Astrocyte (in vitro differentiated cells and primary cell): Measurements from ENCODE around the gene UGT1A1. TPM values are rescaled to one million over a fixed set of nuclear protein-coding genes. Genes with fewer than 3 reads are reported as not detected.

Experiments
- DNase-seq: peaks from one replicate; pipeline ENCODE4 v3.0.0-alpha.2; 2010; ENCODE audit warnings: low read depth
- FAIRE-seq: peaks from 2 replicates; lab custom pipeline; 2011; peaks lifted over from hg19 to GRCh38; lab: Jason Lieb, UNC
- H2AFZ ChIP-seq: 2 replicates; pipeline ENCODE4 v1.6.0; 2012; ENCODE audit warnings: low read depth, low read length, inconsistent platforms
- H3K27ac ChIP-seq: 2 replicates; pipeline ENCODE4 v1.5.1; 2011; ENCODE audit warnings: low read depth, low read length, inconsistent platforms
- H3K27me3 ChIP-seq: 2 replicates; pipeline ENCODE4 v1.6.0; 2011; ENCODE audit warnings: low read length, inconsistent platforms; ENCODE audit not compliant: insufficient read depth
- H3K36me3 ChIP-seq: 2 replicates; pipeline ENCODE4 v1.5.1; 2011; ENCODE audit warnings: low read length, inconsistent platforms; ENCODE audit not compliant: insufficient read depth
- H3K4me1 ChIP-seq: 2 replicates; pipeline ENCODE4 v1.5.1; 2011; ENCODE audit warnings: low read length, inconsistent platforms; ENCODE audit not compliant: insufficient read depth
- H3K4me2 ChIP-seq: 2 replicates; pipeline ENCODE4 v1.6.0; 2012; ENCODE audit warnings: low read length, inconsistent platforms
- H3K4me3 ChIP-seq: 2 replicates; pipeline ENCODE4 v1.5.1; 2011; ENCODE audit warnings: low read depth, mild to moderate bottlenecking, low read length, inconsistent platforms; ENCODE audit not compliant: insufficient read depth
- H3K79me2 ChIP-seq: 2 replicates; pipeline ENCODE4 v1.6.0; 2012; ENCODE audit warnings: mild to moderate bottlenecking, low read length, inconsistent platforms; ENCODE audit not compliant: insufficient read depth
- H3K9ac ChIP-seq: 2 replicates; pipeline ENCODE4 v1.6.0; 2012; ENCODE audit warnings: mild to moderate bottlenecking, low read length, inconsistent platforms
- H3K9me3 ChIP-seq: 2 replicates; pipeline ENCODE4 v1.5.1; 2012; ENCODE audit warnings: low read depth, mild to moderate bottlenecking, low read length, inconsistent platforms; ENCODE audit not compliant: insufficient read depth
- H4K20me1 ChIP-seq: 2 replicates; pipeline ENCODE4 v1.6.0; 2012; ENCODE audit warnings: low read length, inconsistent platforms; ENCODE audit not compliant: insufficient read depth
- H3K27ac Mint-ChIP-seq: one replicate; pipeline ENCODE4 v1.8.0; 2021; ENCODE audit warnings: mild to moderate bottlenecking, mixed read lengths; ENCODE audit not compliant: unreplicated experiment
- H3K27me3 Mint-ChIP-seq: one replicate; pipeline ENCODE4 v1.8.0; 2021; ENCODE audit warnings: low read depth, mixed read lengths; ENCODE audit not compliant: unreplicated experiment
- H3K36me3 Mint-ChIP-seq: one replicate; pipeline ENCODE4 v1.8.0; 2021; ENCODE audit warnings: low read depth, mixed read lengths; ENCODE audit not compliant: unreplicated experiment
- H3K4me1 Mint-ChIP-seq: one replicate; pipeline ENCODE4 v1.8.0; 2021; ENCODE audit warnings: low read depth, mixed read lengths; ENCODE audit not compliant: unreplicated experiment
- H3K4me3 Mint-ChIP-seq: one replicate; pipeline ENCODE4 v1.8.0; 2021; ENCODE audit warnings: mild to moderate bottlenecking, moderate library complexity, mixed read lengths; ENCODE audit not compliant: unreplicated experiment
- H3K9me3 Mint-ChIP-seq: one replicate; pipeline ENCODE4 v1.8.0; 2021; ENCODE audit warnings: mild to moderate bottlenecking, mixed read lengths; ENCODE audit not compliant: unreplicated experiment
- CTCF ChIP-seq: IDR thresholded peaks from 2 replicates; pipeline ENCODE4 v1.5.1; 2011; ENCODE audit warnings: low read depth, mild to moderate bottlenecking, inconsistent platforms, low read length, moderate library complexity; ENCODE audit not compliant: insufficient read depth
- EZH2 ChIP-seq: IDR thresholded peaks from 2 replicates; pipeline ENCODE4 v1.6.1; 2012; ENCODE audit warnings: mild to moderate bottlenecking, low read length, inconsistent platforms; ENCODE audit not compliant: insufficient read depth
- total RNA-seq: library from RNA; stranded (reverse); gene quantifications from 2 replicates; pipeline ENCODE4 v1.2.1, GENCODE V29; 2021

The UGT1A1 gene
- total RNA-seq, 1 donor from 2014 or later: not detected

GRCh38 chr2:233811087-233811486, 51.0 kb downstream of the UGT1A1 start:
- no peak overlapping the region for H3K4me3 Mint-ChIP-seq
- no peak overlapping the region for H3K4me3 ChIP-seq
- H3K4me1 Mint-ChIP-seq: no peaks in the 10 kb centered on the region
- no peaks in the 10 kb centered on the region for H3K9me3 Mint-ChIP-seq
- H3K27me3 Mint-ChIP-seq: peaks cover 28% of the 10 kb centered on the region
- H3K27ac ChIP-seq: no peak overlapping the region
- no peak overlapping the region for H3K4me2 ChIP-seq
- TF ChIP-seq EZH2: no peak
- TF ChIP-seq CTCF: no peak
- DNase-seq (no peak), FAIRE-seq (no peak)
- no peak overlapping the region for H2AFZ ChIP-seq
- H3K79me2 ChIP-seq: no peaks in the 10 kb centered on the region
- no peaks in the 10 kb centered on the region for H3K36me3 ChIP-seq
- H4K20me1 ChIP-seq: no peaks in the 10 kb centered on the region
- H3K27me3 ChIP-seq: peaks cover 4% of the 10 kb centered on the region
- no peak overlapping the region for H3K9ac ChIP-seq
- H3K4me1 ChIP-seq: no peaks in the 10 kb centered on the region
- H3K27ac Mint-ChIP-seq: no peak overlapping the region
- no peaks in the 10 kb centered on the region for H3K36me3 Mint-ChIP-seq
- H3K9me3 ChIP-seq: no peaks in the 10 kb centered on the region

- DNase-seq: no peak
- Histone ChIP-seq H3K27ac (no peak overlapping the region), H3K4me3 (no peak overlapping the region), H4K20me1 (no peaks in the 10 kb centered on the region), H3K27me3 (peaks cover 4% of the 10 kb centered on the region), H3K79me2 (no peaks in the 10 kb centered on the region), H3K9ac (no peak overlapping the region), H3K4me2 (no peak overlapping the region), H3K9me3 (no peaks in the 10 kb centered on the region), H3K4me1 (no peaks in the 10 kb centered on the region), H3K36me3 (no peaks in the 10 kb centered on the region), H2AFZ (no peak overlapping the region)
- Mint-ChIP-seq H3K27me3 (peaks cover 28% of the 10 kb centered on the region), H3K27ac (no peak overlapping the region), H3K9me3 (no peaks in the 10 kb centered on the region), H3K4me1 (no peaks in the 10 kb centered on the region), H3K4me3 (no peak overlapping the region), H3K36me3 (no peaks in the 10 kb centered on the region)
- TF ChIP-seq EZH2 (no peak), CTCF (no peak)
- no peak for FAIRE-seq
Measured at GRCh38 chr2:233811732-233812131, 51.7 kb downstream of the UGT1A1 start.

GRCh38 chr2:233813236-233814055, 53.4 kb downstream of the UGT1A1 start:
- H3K9ac ChIP-seq: no peak overlapping the region
- no peaks in the 10 kb centered on the region for H3K36me3 ChIP-seq
- no peaks in the 10 kb centered on the region for H3K4me1 ChIP-seq
- Mint-ChIP-seq H3K9me3 (no peaks in the 10 kb centered on the region), H3K4me1 (no peaks in the 10 kb centered on the region), H3K27me3 (peaks cover 34% of the 10 kb centered on the region), H3K4me3 (no peak overlapping the region), H3K36me3 (no peaks in the 10 kb centered on the region), H3K27ac (no peak overlapping the region)
- H4K20me1 ChIP-seq: no peaks in the 10 kb centered on the region
- no peak overlapping the region for H3K4me2 ChIP-seq
- no peak overlapping the region for H3K4me3 ChIP-seq
- H2AFZ ChIP-seq: no peak overlapping the region
- no peak overlapping the region for H3K27ac ChIP-seq
- peaks cover 4% of the 10 kb centered on the region for H3K27me3 ChIP-seq
- H3K9me3 ChIP-seq: no peaks in the 10 kb centered on the region
- no peaks in the 10 kb centered on the region for H3K79me2 ChIP-seq
- DNase-seq (no peak), FAIRE-seq (no peak)
- TF ChIP-seq CTCF: no peak
- TF ChIP-seq EZH2: no peak
